Measurements from ENCODE around the gene YPEL1.
A peak's percentile ranks its signal among the peaks of the same experiment; 100 is the strongest.

The YPEL1 gene

DNA sequence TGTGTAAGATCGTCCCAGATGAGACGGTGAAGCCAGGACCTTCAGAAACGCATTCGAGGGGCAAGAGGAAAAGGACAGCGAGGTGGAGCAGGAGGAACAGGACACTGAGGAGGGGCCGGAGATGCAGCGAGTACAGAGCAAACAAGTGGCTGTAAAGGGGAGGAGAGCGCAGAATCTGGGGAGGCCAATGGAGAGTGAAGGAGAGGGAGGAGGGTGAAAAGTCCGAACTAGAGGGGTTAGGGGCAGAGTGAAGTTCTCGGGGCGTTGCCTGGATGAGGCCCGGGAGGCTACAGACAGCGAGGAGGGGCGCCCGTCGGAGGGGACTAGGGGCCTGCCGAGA is 78.6 kb downstream of the YPEL1 start:
- H3K27me3 Mint-ChIP-seq, result no peaks in the 10 kb centered on the region
- no peak overlapping the region for H3K27ac Mint-ChIP-seq
- H3K36me3 Mint-ChIP-seq (ENCODE audit: low read depth), result no peaks in the 10 kb centered on the region
- H3K4me3 Mint-ChIP-seq, result peak overlapping the region; percentile 64
- no peaks in the 10 kb centered on the region for H3K9me3 Mint-ChIP-seq
- H3K4me1 Mint-ChIP-seq (ENCODE audit: low read depth), result peaks cover 21% of the 10 kb centered on the region

GRCh38 chr22:21652547-21653545 is 82.7 kb downstream of the YPEL1 start:
- H3K9me3 Mint-ChIP-seq, result no peaks in the 10 kb centered on the region
- H3K27ac Mint-ChIP-seq, result no peak overlapping the region
- no peaks in the 10 kb centered on the region for H3K27me3 Mint-ChIP-seq
- peaks cover 33% of the 10 kb centered on the region for H3K4me1 Mint-ChIP-seq (ENCODE audit: low read depth)
- peak overlapping the region; percentile 84 for H3K4me3 Mint-ChIP-seq
- H3K36me3 Mint-ChIP-seq (ENCODE audit: low read depth), result peaks cover 14% of the 10 kb centered on the region

- H3K9me3 Mint-ChIP-seq, result no peaks in the 10 kb centered on the region
- peak overlapping the region; percentile 78 for H3K27ac Mint-ChIP-seq
- peak overlapping the region; percentile 84 for H3K4me3 Mint-ChIP-seq
- H3K36me3 Mint-ChIP-seq (ENCODE audit: low read depth), result peaks cover 14% of the 10 kb centered on the region
- peaks cover 28% of the 10 kb centered on the region for H3K4me1 Mint-ChIP-seq (ENCODE audit: low read depth)
- no peaks in the 10 kb centered on the region for H3K27me3 Mint-ChIP-seq
These were observed 83.5 kb downstream of the YPEL1 start for GRCh38 chr22:21652010-21652546.

DNA sequence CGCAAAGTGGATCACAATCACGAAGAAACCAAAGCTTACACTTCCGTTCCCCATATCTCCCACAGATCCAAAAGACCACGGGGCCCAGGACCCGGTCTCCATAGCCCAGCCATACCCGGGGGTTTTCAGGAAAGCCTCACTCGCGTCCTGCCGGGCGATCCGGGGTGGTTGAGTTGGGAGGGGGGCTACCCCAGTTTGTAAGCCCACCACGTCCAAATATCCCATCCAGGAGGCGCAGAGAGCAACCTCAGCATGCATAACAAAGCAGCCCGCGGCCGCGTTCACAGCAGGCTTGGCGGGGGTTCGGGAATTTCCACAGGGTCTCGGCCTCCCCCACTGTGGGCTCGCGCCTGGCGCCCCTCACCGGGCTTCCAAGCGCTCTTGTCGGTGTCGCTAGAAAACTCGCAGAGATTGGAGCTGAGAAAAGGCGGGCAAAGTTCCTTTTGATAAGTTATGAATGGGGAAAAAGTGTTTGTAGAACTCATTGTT is 84.0 kb downstream of the YPEL1 start:
- H3K4me1 Mint-ChIP-seq (ENCODE audit: low read depth), result peaks cover 27% of the 10 kb centered on the region
- no peaks in the 10 kb centered on the region for H3K9me3 Mint-ChIP-seq
- peak overlapping the region; percentile 78 for H3K27ac Mint-ChIP-seq
- peaks cover 18% of the 10 kb centered on the region for H3K36me3 Mint-ChIP-seq (ENCODE audit: low read depth)
- peak overlapping the region; percentile 84 for H3K4me3 Mint-ChIP-seq
- no peaks in the 10 kb centered on the region for H3K27me3 Mint-ChIP-seq

GRCh38 chr22:21650823-21651520 is 84.6 kb downstream of the YPEL1 start:
- Mint-ChIP-seq H3K9me3 (no peaks in the 10 kb centered on the region), H3K4me1 (ENCODE audit: low read depth) (peaks cover 26% of the 10 kb centered on the region), H3K27ac (peak overlapping the region; percentile 78), H3K4me3 (peak overlapping the region; percentile 84), H3K27me3 (no peaks in the 10 kb centered on the region), H3K36me3 (ENCODE audit: low read depth) (peaks cover 23% of the 10 kb centered on the region)

DNA sequence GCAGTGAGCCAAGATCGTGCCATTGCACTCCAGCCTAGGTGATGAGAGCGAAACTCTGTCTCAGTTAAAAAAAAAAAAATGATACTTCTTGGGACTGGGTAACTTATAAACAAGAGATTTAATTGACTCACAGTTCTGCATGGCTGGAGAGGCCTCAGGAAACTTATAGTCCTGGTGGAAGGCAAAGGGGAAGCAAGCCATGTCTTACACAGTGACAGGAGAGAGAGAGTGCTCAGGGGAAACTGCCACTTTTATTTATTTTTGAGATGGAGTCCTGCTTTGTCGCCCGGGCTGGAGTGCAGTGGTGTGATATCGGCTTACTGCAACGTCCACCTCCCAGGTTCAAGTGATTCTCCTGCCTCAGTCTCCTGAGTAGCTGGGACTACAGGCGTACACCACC is 85.3 kb downstream of the YPEL1 start:
- Mint-ChIP-seq H3K4me1 (ENCODE audit: low read depth) (peaks cover 26% of the 10 kb centered on the region), H3K27me3 (no peaks in the 10 kb centered on the region), H3K27ac (no peak overlapping the region), H3K9me3 (no peaks in the 10 kb centered on the region), H3K4me3 (peak overlapping the region; percentile 84), H3K36me3 (ENCODE audit: low read depth) (peaks cover 26% of the 10 kb centered on the region)

All from stimulated activated naive CD8-positive, alpha-beta T cell treated with anti-CD3 and anti-CD28 coated beads, Interleukin-15, Interleukin-2, amounts not matched to agents 100 ng/mL and 50 ng/mL, for 24 hours (primary cell).